HepG2 (cell line): Measurements from ENCODE around the gene IL3. TPM values are rescaled to one million over a fixed set of nuclear protein-coding genes. Genes with fewer than 3 reads are reported as not detected.

ENCODE experiments used
- BORCS8-MEF2B ChIP-seq: sonication (generic); formaldehyde crosslinking; IDR thresholded peaks from 2 replicates; pipeline ENCODE4 v1.8.0; 2022; ENCODE audit warnings: mild to moderate bottlenecking, missing genetic modification reagents
- HNRNPK ChIP-seq: fragments of 200-400 bp; formaldehyde crosslinking; IDR thresholded peaks from 2 replicates; pipeline ENCODE4 v1.6.1; 2018; ENCODE audit warnings: low read length, low read depth, moderate library complexity, mild to moderate bottlenecking; ENCODE audit not compliant: poor library complexity, severe bottlenecking
- RNF2 ChIP-seq: fragments of 450-650 bp; conservative IDR thresholded peaks from 2 replicates; pipeline ENCODE4 v1.6.1; 2016; ENCODE audit warnings: low read depth
- ZNF446 ChIP-seq: sonication (generic); formaldehyde crosslinking; IDR thresholded peaks from 2 replicates; pipeline ENCODE4 v1.5.0; 2020; ENCODE audit warnings: mild to moderate bottlenecking, missing genetic modification reagents
- ZNF562 ChIP-seq: sonication (generic); formaldehyde crosslinking; IDR thresholded peaks from 2 replicates; pipeline ENCODE4 v1.8.0; 2022; ENCODE audit warnings: missing genetic modification reagents, borderline replicate concordance
- ZSCAN22 ChIP-seq: sonication (generic); formaldehyde crosslinking; IDR thresholded peaks from 2 replicates; pipeline ENCODE4 v1.4.0; 2020; ENCODE audit warnings: mild to moderate bottlenecking, missing genetic modification reagents
- ZSCAN29 ChIP-seq: sonication (generic); formaldehyde crosslinking; conservative IDR thresholded peaks from 2 replicates; pipeline ENCODE4 v1.4.0; 2020; ENCODE audit warnings: mild to moderate bottlenecking, missing genetic modification reagents
- polyA plus RNA-seq, 8 experiments: library from polyadenylated mRNA; depleted of rRNA in 3 of 8; stranded (reverse) in 7 of 8; unstranded in 1 of 8; fragments of >200 nt; fragmentation: Illumina TruSeq in 4 of 8; extraction: Trizol in 4 of 8; gene quantifications; 2 replicates each; pipeline versions ENCODE4 v1.2.1 to v1.2.3, GENCODE V29; 2011 to 2016; ENCODE audit warnings: low read depth in 4 of 8, missing spikeins in 1 of 8, mixed read lengths in 1 of 8; ENCODE audit not compliant: insufficient read depth in 1 of 8
- total RNA-seq, 5 experiments: library from RNA; depleted of rRNA; stranded (reverse); fragments of >200 nt; fragmentation: Illumina TruSeq; extraction: Trizol; gene quantifications; 2 replicates each; pipeline ENCODE4 v1.2.3, GENCODE V29; 2016; ENCODE audit warnings: low read depth in 1 of 5
- TF ChIP-seq, protein P1 (sequence below): sonication (generic); formaldehyde crosslinking; IDR thresholded peaks from 2 replicates; pipeline ENCODE4 v1.8.1; 2023; ENCODE audit warnings: missing genetic modification reagents, mild to moderate bottlenecking, borderline replicate concordance
- TF ChIP-seq, protein P2 (sequence below): sonication (generic); formaldehyde crosslinking; IDR thresholded peaks from 2 replicates; pipeline ENCODE4 v1.4.0; 2020; ENCODE audit warnings: mild to moderate bottlenecking, missing genetic modification reagents
- TF ChIP-seq, protein P3 (sequence below): sonication (generic); formaldehyde crosslinking; conservative IDR thresholded peaks from 2 replicates; pipeline ENCODE4 v1.4.0; 2020; ENCODE audit warnings: missing genetic modification reagents
- TF ChIP-seq, protein P4 (sequence below): sonication (generic); formaldehyde crosslinking; IDR thresholded peaks from 2 replicates; pipeline ENCODE4 v1.4.0; 2020; ENCODE audit warnings: low read depth, missing genetic modification reagents

IL3 gene
- total and polyA plus RNA-seq, 2 of the 13 experiments (the other 11 are each of a cell fraction or from before 2014, with no cell fraction given) = not detected

DNA sequence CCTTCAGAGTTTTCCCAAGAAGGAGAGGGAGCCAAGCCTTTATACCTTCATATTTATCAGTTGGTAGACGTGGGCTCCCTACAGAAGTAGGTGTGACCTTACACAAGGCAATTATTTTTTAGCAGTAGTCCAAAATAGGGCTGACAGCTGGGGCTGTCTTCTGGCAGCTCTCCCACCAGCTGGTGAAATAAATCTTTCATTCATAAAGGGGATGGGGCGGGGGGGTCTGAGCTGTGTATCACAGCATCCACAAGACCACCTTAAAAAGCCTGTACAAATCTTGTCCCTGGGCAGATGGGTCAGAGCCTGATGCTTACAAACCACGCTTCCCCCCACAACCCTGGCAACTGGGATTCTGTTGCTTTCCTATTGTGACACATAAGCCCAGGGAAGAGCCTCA, 32.8 kb downstream of the IL3 start (continued):
- TF ChIP-seq, protein P1, sequence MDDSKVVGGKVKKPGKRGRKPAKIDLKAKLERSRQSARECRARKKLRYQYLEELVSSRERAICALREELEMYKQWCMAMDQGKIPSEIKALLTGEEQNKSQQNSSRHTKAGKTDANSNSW (CRISPR knock-in tag) = no peak
- TF ChIP-seq, protein P2, sequence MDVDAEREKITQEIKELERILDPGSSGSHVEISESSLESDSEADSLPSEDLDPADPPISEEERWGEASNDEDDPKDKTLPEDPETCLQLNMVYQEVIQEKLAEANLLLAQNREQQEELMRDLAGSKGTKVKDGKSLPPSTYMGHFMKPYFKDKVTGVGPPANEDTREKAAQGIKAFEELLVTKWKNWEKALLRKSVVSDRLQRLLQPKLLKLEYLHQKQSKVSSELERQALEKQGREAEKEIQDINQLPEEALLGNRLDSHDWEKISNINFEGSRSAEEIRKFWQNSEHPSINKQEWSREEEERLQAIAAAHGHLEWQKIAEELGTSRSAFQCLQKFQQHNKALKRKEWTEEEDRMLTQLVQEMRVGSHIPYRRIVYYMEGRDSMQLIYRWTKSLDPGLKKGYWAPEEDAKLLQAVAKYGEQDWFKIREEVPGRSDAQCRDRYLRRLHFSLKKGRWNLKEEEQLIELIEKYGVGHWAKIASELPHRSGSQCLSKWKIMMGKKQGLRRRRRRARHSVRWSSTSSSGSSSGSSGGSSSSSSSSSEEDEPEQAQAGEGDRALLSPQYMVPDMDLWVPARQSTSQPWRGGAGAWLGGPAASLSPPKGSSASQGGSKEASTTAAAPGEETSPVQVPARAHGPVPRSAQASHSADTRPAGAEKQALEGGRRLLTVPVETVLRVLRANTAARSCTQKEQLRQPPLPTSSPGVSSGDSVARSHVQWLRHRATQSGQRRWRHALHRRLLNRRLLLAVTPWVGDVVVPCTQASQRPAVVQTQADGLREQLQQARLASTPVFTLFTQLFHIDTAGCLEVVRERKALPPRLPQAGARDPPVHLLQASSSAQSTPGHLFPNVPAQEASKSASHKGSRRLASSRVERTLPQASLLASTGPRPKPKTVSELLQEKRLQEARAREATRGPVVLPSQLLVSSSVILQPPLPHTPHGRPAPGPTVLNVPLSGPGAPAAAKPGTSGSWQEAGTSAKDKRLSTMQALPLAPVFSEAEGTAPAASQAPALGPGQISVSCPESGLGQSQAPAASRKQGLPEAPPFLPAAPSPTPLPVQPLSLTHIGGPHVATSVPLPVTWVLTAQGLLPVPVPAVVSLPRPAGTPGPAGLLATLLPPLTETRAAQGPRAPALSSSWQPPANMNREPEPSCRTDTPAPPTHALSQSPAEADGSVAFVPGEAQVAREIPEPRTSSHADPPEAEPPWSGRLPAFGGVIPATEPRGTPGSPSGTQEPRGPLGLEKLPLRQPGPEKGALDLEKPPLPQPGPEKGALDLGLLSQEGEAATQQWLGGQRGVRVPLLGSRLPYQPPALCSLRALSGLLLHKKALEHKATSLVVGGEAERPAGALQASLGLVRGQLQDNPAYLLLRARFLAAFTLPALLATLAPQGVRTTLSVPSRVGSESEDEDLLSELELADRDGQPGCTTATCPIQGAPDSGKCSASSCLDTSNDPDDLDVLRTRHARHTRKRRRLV (CRISPR knock-in tag) = no peak
- TF ChIP-seq HNRNPK (no peak), RNF2 (no peak), ZSCAN22 (no peak), ZNF446 (CRISPR knock-in tag) (no peak), ZNF562 (CRISPR knock-in tag) (no peak), ZSCAN29 (CRISPR knock-in tag) (no peak), BORCS8-MEF2B (CRISPR knock-in tag) (no peak)
- TF ChIP-seq, protein P3, sequence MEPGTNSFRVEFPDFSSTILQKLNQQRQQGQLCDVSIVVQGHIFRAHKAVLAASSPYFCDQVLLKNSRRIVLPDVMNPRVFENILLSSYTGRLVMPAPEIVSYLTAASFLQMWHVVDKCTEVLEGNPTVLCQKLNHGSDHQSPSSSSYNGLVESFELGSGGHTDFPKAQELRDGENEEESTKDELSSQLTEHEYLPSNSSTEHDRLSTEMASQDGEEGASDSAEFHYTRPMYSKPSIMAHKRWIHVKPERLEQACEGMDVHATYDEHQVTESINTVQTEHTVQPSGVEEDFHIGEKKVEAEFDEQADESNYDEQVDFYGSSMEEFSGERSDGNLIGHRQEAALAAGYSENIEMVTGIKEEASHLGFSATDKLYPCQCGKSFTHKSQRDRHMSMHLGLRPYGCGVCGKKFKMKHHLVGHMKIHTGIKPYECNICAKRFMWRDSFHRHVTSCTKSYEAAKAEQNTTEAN = no peak
- TF ChIP-seq, protein P4, sequence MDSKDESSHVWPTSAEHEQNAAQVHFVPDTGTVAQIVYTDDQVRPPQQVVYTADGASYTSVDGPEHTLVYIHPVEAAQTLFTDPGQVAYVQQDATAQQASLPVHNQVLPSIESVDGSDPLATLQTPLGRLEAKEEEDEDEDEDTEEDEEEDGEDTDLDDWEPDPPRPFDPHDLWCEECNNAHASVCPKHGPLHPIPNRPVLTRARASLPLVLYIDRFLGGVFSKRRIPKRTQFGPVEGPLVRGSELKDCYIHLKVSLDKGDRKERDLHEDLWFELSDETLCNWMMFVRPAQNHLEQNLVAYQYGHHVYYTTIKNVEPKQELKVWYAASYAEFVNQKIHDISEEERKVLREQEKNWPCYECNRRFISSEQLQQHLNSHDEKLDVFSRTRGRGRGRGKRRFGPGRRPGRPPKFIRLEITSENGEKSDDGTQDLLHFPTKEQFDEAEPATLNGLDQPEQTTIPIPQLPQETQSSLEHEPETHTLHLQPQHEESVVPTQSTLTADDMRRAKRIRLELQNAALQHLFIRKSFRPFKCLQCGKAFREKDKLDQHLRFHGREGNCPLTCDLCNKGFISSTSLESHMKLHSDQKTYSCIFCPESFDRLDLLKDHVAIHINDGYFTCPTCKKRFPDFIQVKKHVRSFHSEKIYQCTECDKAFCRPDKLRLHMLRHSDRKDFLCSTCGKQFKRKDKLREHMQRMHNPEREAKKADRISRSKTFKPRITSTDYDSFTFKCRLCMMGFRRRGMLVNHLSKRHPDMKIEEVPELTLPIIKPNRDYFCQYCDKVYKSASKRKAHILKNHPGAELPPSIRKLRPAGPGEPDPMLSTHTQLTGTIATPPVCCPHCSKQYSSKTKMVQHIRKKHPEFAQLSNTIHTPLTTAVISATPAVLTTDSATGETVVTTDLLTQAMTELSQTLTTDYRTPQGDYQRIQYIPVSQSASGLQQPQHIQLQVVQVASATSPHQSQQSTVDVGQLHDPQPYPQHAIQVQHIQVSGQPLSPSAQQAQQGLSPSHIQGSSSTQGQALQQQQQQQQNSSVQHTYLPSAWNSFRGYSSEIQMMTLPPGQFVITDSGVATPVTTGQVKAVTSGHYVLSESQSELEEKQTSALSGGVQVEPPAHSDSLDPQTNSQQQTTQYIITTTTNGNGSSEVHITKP = no peak
